H1 (cell line): ENCODE measurements around the gene ZNF366. TPM values are rescaled to one million over a fixed set of nuclear protein-coding genes. Genes with fewer than 3 reads are reported as not detected.

Experiments used
- JUND ChIP-seq: IDR thresholded peaks from 2 replicates; pipeline ENCODE4 v1.6.1; 2011; ENCODE audit warnings: mild to moderate bottlenecking, improper control_type of control experiment, low read length
- KDM1A ChIP-seq: fragments of 200-600, 300-600 bp; sonication (generic); IDR thresholded peaks from 2 replicates; pipeline ENCODE4 v1.7.1; 2016; ENCODE audit warnings: mild to moderate bottlenecking, low read length, borderline replicate concordance
- KDM4A ChIP-seq: IDR thresholded peaks from one replicate; pipeline ENCODE4 v1.7.1; 2012; ENCODE audit warnings: low read depth, mild to moderate bottlenecking, moderate library complexity, low read length, inconsistent platforms; ENCODE audit not compliant: severe bottlenecking
- KDM5A ChIP-seq: fragments of 200-600 bp; IDR thresholded peaks from 2 replicates; pipeline ENCODE4 v1.7.1; 2012; ENCODE audit warnings: mild to moderate bottlenecking, low read length, inconsistent platforms, mixed read lengths
- PHF8 ChIP-seq: fragments of 200-600 bp; sonication (generic); conservative IDR thresholded peaks from 2 replicates; pipeline ENCODE4 v1.7.1; 2012; ENCODE audit warnings: low read depth, mild to moderate bottlenecking, inconsistent platforms, low read length, moderate library complexity
- SIRT6 ChIP-seq: IDR thresholded peaks from one replicate; pipeline ENCODE4 v1.7.1; 2012; ENCODE audit warnings: low read length, inconsistent platforms
- SUZ12 ChIP-seq: fragments of 200-600 bp; sonication (generic); IDR thresholded peaks from 2 replicates; pipeline ENCODE4 v1.6.1; 2012; ENCODE audit warnings: mild to moderate bottlenecking, inconsistent platforms, low read length, moderate library complexity, mixed read lengths
- TAF1 ChIP-seq: IDR thresholded peaks from 2 replicates; pipeline ENCODE4 v1.6.1; 2011; ENCODE audit warnings: mild to moderate bottlenecking, low read depth, low read length
- polyA plus RNA-seq, 7 experiments: library from polyadenylated mRNA; depleted of rRNA in 3 of 7; stranded (reverse) in 5 of 7; unstranded in 2 of 7; fragments of >200 nt in 5 of 7; fragments of 200-250 nt in 2 of 7; gene quantifications; 1 replicate in 5 of 7; 2 replicates in 1 of 7; 4 replicates in 1 of 7; pipeline versions ENCODE4 v1.2.1 to v1.2.3, GENCODE V29; 2011 to 2013; ENCODE audit warnings: missing spikeins in 2 of 7, mixed read lengths in 2 of 7
- total RNA-seq: library from RNA; stranded (reverse); fragmentation: NEBNext Ultra II Directional; extraction: Animal tissue kit (Norgen Biotek cat#: 25700); gene quantifications from 2 replicates; pipeline ENCODE4 v1.2.1, GENCODE V29; 2021
- TF ChIP-seq, protein P1 (sequence below): fragments of 300-600 bp; sonication (generic); IDR thresholded peaks from 2 replicates; pipeline ENCODE4 v1.7.1; 2012; ENCODE audit warnings: low read length, moderate library complexity, mild to moderate bottlenecking, inconsistent platforms; ENCODE audit not compliant: insufficient replicate concordance
- TF ChIP-seq, protein P2 (sequence below): IDR thresholded peaks from 2 replicates; pipeline ENCODE4 v1.6.1; 2011; ENCODE audit warnings: low read length, improper control_type of control experiment

The ZNF366 gene
- total and polyA plus RNA-seq, 2 of the 8 experiments (the other 6 are each of a cell fraction or from before 2014, with no cell fraction given): not detected

DNA sequence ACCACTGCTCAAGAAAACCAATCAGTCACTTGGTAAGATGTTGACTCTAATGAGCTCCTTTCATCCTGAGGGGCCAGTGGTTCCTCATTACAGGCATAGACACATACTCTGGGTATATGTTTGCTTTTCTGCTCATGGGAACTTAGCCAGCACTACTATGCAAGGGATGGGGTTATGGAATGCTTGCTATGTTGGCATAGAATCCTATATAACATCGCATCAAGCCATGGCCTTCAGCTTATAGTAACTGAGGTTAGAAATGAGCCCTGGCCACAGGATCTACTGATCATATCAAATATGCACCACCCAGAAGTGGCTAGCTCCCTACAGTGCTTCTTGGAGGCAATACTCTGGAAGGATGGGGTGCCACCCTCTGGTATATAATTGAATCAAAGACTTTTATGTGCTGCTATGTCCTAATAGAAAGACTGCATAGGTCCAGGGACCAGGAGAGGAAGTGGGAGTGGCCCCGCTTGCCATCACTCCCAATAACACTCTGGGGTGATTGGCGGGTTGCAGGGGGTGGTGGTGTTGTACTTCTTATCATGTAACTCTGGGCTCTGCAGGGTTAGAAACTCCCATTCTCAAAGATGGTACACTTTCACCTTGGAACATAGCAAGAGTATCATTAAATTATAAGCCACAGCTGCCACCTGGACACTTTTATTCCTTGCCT is 70.3 kb downstream of the ZNF366 start (continued):
- TF ChIP-seq, protein P1, sequence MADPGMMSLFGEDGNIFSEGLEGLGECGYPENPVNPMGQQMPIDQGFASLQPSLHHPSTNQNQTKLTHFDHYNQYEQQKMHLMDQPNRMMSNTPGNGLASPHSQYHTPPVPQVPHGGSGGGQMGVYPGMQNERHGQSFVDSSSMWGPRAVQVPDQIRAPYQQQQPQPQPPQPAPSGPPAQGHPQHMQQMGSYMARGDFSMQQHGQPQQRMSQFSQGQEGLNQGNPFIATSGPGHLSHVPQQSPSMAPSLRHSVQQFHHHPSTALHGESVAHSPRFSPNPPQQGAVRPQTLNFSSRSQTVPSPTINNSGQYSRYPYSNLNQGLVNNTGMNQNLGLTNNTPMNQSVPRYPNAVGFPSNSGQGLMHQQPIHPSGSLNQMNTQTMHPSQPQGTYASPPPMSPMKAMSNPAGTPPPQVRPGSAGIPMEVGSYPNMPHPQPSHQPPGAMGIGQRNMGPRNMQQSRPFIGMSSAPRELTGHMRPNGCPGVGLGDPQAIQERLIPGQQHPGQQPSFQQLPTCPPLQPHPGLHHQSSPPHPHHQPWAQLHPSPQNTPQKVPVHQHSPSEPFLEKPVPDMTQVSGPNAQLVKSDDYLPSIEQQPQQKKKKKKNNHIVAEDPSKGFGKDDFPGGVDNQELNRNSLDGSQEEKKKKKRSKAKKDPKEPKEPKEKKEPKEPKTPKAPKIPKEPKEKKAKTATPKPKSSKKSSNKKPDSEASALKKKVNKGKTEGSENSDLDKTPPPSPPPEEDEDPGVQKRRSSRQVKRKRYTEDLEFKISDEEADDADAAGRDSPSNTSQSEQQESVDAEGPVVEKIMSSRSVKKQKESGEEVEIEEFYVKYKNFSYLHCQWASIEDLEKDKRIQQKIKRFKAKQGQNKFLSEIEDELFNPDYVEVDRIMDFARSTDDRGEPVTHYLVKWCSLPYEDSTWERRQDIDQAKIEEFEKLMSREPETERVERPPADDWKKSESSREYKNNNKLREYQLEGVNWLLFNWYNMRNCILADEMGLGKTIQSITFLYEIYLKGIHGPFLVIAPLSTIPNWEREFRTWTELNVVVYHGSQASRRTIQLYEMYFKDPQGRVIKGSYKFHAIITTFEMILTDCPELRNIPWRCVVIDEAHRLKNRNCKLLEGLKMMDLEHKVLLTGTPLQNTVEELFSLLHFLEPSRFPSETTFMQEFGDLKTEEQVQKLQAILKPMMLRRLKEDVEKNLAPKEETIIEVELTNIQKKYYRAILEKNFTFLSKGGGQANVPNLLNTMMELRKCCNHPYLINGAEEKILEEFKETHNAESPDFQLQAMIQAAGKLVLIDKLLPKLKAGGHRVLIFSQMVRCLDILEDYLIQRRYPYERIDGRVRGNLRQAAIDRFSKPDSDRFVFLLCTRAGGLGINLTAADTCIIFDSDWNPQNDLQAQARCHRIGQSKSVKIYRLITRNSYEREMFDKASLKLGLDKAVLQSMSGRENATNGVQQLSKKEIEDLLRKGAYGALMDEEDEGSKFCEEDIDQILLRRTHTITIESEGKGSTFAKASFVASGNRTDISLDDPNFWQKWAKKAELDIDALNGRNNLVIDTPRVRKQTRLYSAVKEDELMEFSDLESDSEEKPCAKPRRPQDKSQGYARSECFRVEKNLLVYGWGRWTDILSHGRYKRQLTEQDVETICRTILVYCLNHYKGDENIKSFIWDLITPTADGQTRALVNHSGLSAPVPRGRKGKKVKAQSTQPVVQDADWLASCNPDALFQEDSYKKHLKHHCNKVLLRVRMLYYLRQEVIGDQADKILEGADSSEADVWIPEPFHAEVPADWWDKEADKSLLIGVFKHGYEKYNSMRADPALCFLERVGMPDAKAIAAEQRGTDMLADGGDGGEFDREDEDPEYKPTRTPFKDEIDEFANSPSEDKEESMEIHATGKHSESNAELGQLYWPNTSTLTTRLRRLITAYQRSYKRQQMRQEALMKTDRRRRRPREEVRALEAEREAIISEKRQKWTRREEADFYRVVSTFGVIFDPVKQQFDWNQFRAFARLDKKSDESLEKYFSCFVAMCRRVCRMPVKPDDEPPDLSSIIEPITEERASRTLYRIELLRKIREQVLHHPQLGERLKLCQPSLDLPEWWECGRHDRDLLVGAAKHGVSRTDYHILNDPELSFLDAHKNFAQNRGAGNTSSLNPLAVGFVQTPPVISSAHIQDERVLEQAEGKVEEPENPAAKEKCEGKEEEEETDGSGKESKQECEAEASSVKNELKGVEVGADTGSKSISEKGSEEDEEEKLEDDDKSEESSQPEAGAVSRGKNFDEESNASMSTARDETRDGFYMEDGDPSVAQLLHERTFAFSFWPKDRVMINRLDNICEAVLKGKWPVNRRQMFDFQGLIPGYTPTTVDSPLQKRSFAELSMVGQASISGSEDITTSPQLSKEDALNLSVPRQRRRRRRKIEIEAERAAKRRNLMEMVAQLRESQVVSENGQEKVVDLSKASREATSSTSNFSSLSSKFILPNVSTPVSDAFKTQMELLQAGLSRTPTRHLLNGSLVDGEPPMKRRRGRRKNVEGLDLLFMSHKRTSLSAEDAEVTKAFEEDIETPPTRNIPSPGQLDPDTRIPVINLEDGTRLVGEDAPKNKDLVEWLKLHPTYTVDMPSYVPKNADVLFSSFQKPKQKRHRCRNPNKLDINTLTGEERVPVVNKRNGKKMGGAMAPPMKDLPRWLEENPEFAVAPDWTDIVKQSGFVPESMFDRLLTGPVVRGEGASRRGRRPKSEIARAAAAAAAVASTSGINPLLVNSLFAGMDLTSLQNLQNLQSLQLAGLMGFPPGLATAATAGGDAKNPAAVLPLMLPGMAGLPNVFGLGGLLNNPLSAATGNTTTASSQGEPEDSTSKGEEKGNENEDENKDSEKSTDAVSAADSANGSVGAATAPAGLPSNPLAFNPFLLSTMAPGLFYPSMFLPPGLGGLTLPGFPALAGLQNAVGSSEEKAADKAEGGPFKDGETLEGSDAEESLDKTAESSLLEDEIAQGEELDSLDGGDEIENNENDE: no peak
- TF ChIP-seq PHF8 (no peak), JUND (no peak), SUZ12 (no peak), KDM5A (no peak), KDM4A (no peak), TAF1 (no peak), KDM1A (no peak), SIRT6 (no peak)
- TF ChIP-seq, protein P2, sequence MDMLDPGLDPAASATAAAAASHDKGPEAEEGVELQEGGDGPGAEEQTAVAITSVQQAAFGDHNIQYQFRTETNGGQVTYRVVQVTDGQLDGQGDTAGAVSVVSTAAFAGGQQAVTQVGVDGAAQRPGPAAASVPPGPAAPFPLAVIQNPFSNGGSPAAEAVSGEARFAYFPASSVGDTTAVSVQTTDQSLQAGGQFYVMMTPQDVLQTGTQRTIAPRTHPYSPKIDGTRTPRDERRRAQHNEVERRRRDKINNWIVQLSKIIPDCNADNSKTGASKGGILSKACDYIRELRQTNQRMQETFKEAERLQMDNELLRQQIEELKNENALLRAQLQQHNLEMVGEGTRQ: no peak
